Measurements from ENCODE around the gene MAP4K2. TPM values are rescaled to one million over a fixed set of nuclear protein-coding genes. Genes with fewer than 3 reads are reported as not detected.

MAP4K2 gene
- total and polyA plus RNA-seq, 7 experiments from 2014 or later, result 40.7 to 130 (median 76.1) TPM

DNA sequence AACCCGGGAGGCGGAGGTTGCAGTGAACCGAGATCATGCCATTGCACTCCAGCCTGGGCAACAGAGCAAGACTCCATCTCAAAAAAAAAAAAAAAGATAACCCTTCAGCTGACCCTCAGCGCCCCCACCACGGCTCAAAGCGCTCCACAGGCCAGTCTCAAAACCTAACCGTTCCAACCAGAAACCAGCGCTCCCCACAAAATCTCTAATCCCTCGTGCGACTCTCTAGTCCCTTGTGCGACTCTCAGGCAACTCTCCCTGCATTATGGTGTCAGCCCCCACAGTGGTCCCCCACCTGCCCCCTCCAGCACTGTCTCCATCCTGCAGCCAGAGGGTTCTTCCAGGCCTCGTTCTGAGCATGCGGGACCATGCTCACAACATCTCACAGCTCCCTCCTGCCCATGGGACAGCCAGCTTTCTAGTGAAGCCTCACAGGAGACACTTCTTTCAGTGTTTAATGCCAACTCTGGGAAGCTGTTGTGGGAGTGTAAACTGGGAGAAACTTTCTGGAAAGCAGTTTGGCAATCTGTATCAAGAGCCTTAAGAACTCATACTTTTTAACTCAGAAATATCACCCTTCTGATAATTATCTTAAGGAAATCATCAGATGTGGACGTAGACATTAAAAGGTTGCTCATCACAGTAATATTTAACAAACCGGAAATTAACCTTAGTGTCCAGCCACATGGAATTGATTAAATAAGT lies 54.9 kb downstream of the MAP4K2 start:
- POLR2A ChIA-PET, result interaction anchor here (1.9 to 39.7 kb wide), 3 partner anchors 17 to 53 kb away, joined by 7 to 1956 read pairs (median 57); partner anchors contain the start of genes MAP4K2, PYGM and SF1
- H3K36me3 Mint-ChIP-seq, result peaks cover 4 to 21% (median 14%) of the 10 kb centered on the region in 5 donors

DNA sequence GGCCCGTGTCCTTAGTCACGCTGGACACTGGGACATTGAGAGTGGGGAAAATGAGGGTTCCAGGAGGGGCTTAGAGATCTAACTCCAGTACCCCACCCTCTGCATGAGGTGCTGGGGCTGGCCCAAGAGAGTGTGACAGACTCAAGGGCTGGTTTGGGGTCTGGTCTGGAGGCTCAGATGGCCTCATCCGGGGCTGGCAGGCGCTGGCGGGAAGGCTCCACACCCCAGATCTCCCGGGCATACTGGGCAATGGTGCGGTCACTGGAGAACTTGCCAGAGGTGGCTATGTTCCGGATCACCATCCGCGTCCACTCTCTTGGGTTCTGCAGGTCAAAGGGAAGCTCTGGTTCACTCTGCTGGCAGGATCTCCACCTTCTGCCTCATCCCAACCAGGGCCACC lies 56.5 kb downstream of the MAP4K2 start:
- Histone ChIP-seq H3K9me3 (ENCODE audit: control insufficient read depth in 2 of 3, low read length in 3 of 3) (no peaks in the 10 kb centered on the region), H3K27me3 (ENCODE audit: control insufficient read depth in 2 of 2, insufficient read depth in 2 of 2, low read length in 2 of 2) (no peaks in the 10 kb centered on the region), H3K4me1 (ENCODE audit: control insufficient read depth in 2 of 2, insufficient read depth in 2 of 2, low read length in 2 of 2) (peaks cover 9 to 17% of the 10 kb centered on the region in 2 donors), H3K27ac (ENCODE audit: low read depth, low read length) (peak overlapping the region; percentile 97), H3K36me3 (ENCODE audit: control insufficient read depth in 2 of 3, insufficient read depth in 3 of 3, low read length in 3 of 3) (peaks cover 0 to 26% (median 0%) of the 10 kb centered on the region in 3 experiments), H3K4me3 (ENCODE audit: low read length) (peak overlapping the region; percentile 68)
- ATAC-seq (no peak), DNase-seq (no peak)
- H3K4me3 Mint-ChIP-seq, result peak overlapping the region; percentile 23 to 99 (median 76)
- intact Hi-C loops (cut with micrococcal nuclease), result loop anchor here in 1 of 2 donors (5.0 to 10.0 kb wide), 2 partner anchors 368 to 504 kb away; partner anchors contain the start of genes FKBP2, TM7SF2 and ZNHIT2
- H3K27me3 Mint-ChIP-seq, result no peaks in the 10 kb centered on the region
- POLR2A ChIA-PET, result interaction anchor here (0.9 to 39.7 kb wide), 4 partner anchors 19 to 55 kb away, joined by 3 to 1956 read pairs (median 32); partner anchors contain the start of genes MAP4K2, PYGM and SF1
- peaks cover 0 to 5% (median 0%) of the 10 kb centered on the region in 11 donors for H3K9me3 Mint-ChIP-seq
- peak overlapping the region; percentile 76 to 100 (median 94) for H3K27ac Mint-ChIP-seq
- CTCF ChIA-PET, result interaction anchor here (1.0 to 18.4 kb wide), 2 partner anchors 22 to 32 kb away, joined by 4 to 305 read pairs; partner anchors contain the start of gene PYGM
- H3K4me1 Mint-ChIP-seq, result peaks cover 14 to 42% (median 34%) of the 10 kb centered on the region in 7 donors
- peaks cover under 1 to 14% (median 5%) of the 10 kb centered on the region in 5 donors for H3K36me3 Mint-ChIP-seq

More for the DNA sequence above, 54.9 kb downstream of the MAP4K2 start:
- Mint-ChIP-seq H3K27me3 (no peaks in the 10 kb centered on the region), H3K4me3 (peak overlapping the region in 4 of 10 donors; percentile 48 to 75 (median 53)), H3K27ac (peak overlapping the region; percentile 21 to 100 (median 83)), H3K9me3 (peaks cover 0 to 5% (median 0%) of the 10 kb centered on the region in 11 donors), H3K4me1 (peaks cover 9 to 48% (median 42%) of the 10 kb centered on the region in 7 donors)
- Histone ChIP-seq H3K27ac (ENCODE audit: low read depth, low read length) (no peak overlapping the region), H3K4me3 (ENCODE audit: low read length) (no peak overlapping the region), H3K9me3 (ENCODE audit: control insufficient read depth in 2 of 3, low read length in 3 of 3) (no peaks in the 10 kb centered on the region), H3K4me1 (ENCODE audit: control insufficient read depth in 2 of 2, insufficient read depth in 2 of 2, low read length in 2 of 2) (peaks cover 7 to 9% of the 10 kb centered on the region in 2 donors), H3K27me3 (ENCODE audit: control insufficient read depth in 2 of 2, insufficient read depth in 2 of 2, low read length in 2 of 2) (no peaks in the 10 kb centered on the region), H3K36me3 (ENCODE audit: control insufficient read depth in 2 of 3, insufficient read depth in 3 of 3, low read length in 3 of 3) (peaks cover 0 to 32% (median 0%) of the 10 kb centered on the region in 3 experiments)
- DNase-seq (no peak), ATAC-seq (no peak)
- intact Hi-C loops (cut with micrococcal nuclease), result loop anchor here in 1 of 2 donors (5.0 to 10.0 kb wide), 2 partner anchors 367 to 506 kb away; partner anchors contain the start of genes FKBP2, TM7SF2 and ZNHIT2
- CTCF ChIA-PET, result interaction anchor here (18.4 kb wide), 1 partner anchor 20 kb away, joined by 305 read pairs; the partner anchor contains the start of gene PYGM

- H3K27me3 ChIP-seq (ENCODE audit: control insufficient read depth in 2 of 2, insufficient read depth in 2 of 2, low read length in 2 of 2), result no peaks in the 10 kb centered on the region
- peaks cover 0 to 29% (median 4%) of the 10 kb centered on the region in 3 experiments for H3K36me3 ChIP-seq (ENCODE audit: control insufficient read depth in 2 of 3, insufficient read depth in 3 of 3, low read length in 3 of 3)
- H3K27ac ChIP-seq (ENCODE audit: low read depth, low read length), result peak overlapping the region; percentile 97
- ChIA-PET CTCF (interaction anchor here (18.4 kb wide), 1 partner anchor 23 kb away, joined by 305 read pairs; the partner anchor contains the start of gene PYGM), POLR2A (interaction anchor here (0.6 to 39.7 kb wide), 31 partner anchors 9 to 907 kb away, joined by 3 to 1956 read pairs (median 5); partner anchors contain the start of genes CDC42BPG, EHD1, FAU and FKBP2)
- Mint-ChIP-seq H3K27me3 (no peaks in the 10 kb centered on the region), H3K4me1 (peaks cover 17 to 43% (median 36%) of the 10 kb centered on the region in 7 donors), H3K9me3 (peaks cover 0 to 5% (median 0%) of the 10 kb centered on the region in 11 donors), H3K27ac (peak overlapping the region; percentile 94 to 100 (median 99)), H3K36me3 (peaks cover 0 to 12% (median 3%) of the 10 kb centered on the region in 5 donors), H3K4me3 (peak overlapping the region; percentile 85 to 100 (median 96))
- peak overlapping the region; percentile 68 for H3K4me3 ChIP-seq (ENCODE audit: low read length)
- DNase-seq (peak; percentile 64 to 87 (median 84)), ATAC-seq (peak; percentile 51)
- H3K4me1 ChIP-seq (ENCODE audit: control insufficient read depth in 2 of 2, insufficient read depth in 2 of 2, low read length in 2 of 2), result peaks cover 9 to 22% of the 10 kb centered on the region in 2 donors
- H3K9me3 ChIP-seq (ENCODE audit: control insufficient read depth in 2 of 3, low read length in 3 of 3), result no peaks in the 10 kb centered on the region
- intact Hi-C loops (cut with micrococcal nuclease), result loop anchor here (1.0 to 10.0 kb wide), 7 partner anchors 33 to 503 kb away; partner anchors contain the start of genes ZNHIT2 (in 2 of the 2), ATG2A (in 1 of the 2), EHD1 (in 1 of the 2) and FKBP2 (in 1 of the 2)
These were observed 57.3 kb downstream of the MAP4K2 start for GRCh38 chr11:64745521-64746328.

DNA sequence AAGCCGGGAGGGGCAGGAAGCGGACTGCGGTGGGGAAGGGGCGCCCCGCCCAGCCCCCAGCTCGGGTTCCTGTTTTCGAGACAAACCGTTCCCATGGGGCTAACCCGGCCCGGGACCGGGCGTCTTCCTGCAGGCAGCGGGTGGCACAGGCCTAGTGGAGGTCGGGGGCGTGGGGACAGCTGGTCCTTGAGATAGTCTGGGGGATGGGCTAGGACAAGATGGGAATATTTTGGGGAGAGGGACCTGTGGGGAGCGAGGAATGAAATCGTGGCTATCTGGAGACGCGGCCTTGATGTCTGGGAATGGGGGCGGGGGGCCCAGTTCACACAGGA lies 57.9 kb downstream of the MAP4K2 start:
- DNase-seq (peak in 8 of 9 donors; percentile 76 to 98 (median 96)), ATAC-seq (peak; percentile 49)
- H3K4me3 ChIP-seq (ENCODE audit: low read length), result peak overlapping the region; percentile 68
- CTCF ChIA-PET, result interaction anchor here (1.4 to 18.4 kb wide), 4 partner anchors 23 to 427 kb away, joined by 3 to 305 read pairs (median 4); partner anchors contain the start of genes PRDX5, PYGM and TRMT112
- peak overlapping the region; percentile 94 to 100 (median 99) for H3K27ac Mint-ChIP-seq
- H3K4me1 Mint-ChIP-seq, result peaks cover 17 to 43% (median 36%) of the 10 kb centered on the region in 7 donors
- H3K27me3 ChIP-seq (ENCODE audit: control insufficient read depth in 2 of 2, insufficient read depth in 2 of 2, low read length in 2 of 2), result no peaks in the 10 kb centered on the region
- POLR2A ChIA-PET, result interaction anchor here (0.6 to 39.7 kb wide), 32 partner anchors 8 to 906 kb away, joined by 3 to 1956 read pairs (median 6); partner anchors contain the start of genes ARL2, CDC42BPG, EHD1 and FAU
- H3K9me3 ChIP-seq (ENCODE audit: control insufficient read depth in 2 of 3, low read length in 3 of 3), result no peaks in the 10 kb centered on the region
- H3K4me1 ChIP-seq (ENCODE audit: control insufficient read depth in 2 of 2, insufficient read depth in 2 of 2, low read length in 2 of 2), result peaks cover 9 to 16% of the 10 kb centered on the region in 2 donors
- peaks cover 4 to 12% (median 5%) of the 10 kb centered on the region in 5 donors for H3K36me3 Mint-ChIP-seq
- no peaks in the 10 kb centered on the region for H3K27me3 Mint-ChIP-seq
- peaks cover 3 to 35% (median 7%) of the 10 kb centered on the region in 3 experiments for H3K36me3 ChIP-seq (ENCODE audit: control insufficient read depth in 2 of 3, insufficient read depth in 3 of 3, low read length in 3 of 3)
- peaks cover 0 to 5% (median 0%) of the 10 kb centered on the region in 11 donors for H3K9me3 Mint-ChIP-seq
- intact Hi-C loops (cut with micrococcal nuclease), result loop anchor here (1.0 to 10.0 kb wide), 7 partner anchors 33 to 503 kb away; partner anchors contain the start of genes ZNHIT2 (in 2 of the 2), ATG2A (in 1 of the 2), EHD1 (in 1 of the 2) and FKBP2 (in 1 of the 2)
- peak overlapping the region; percentile 97 for H3K27ac ChIP-seq (ENCODE audit: low read depth, low read length)
- H3K4me3 Mint-ChIP-seq, result peak overlapping the region; percentile 85 to 100 (median 96)

DNA sequence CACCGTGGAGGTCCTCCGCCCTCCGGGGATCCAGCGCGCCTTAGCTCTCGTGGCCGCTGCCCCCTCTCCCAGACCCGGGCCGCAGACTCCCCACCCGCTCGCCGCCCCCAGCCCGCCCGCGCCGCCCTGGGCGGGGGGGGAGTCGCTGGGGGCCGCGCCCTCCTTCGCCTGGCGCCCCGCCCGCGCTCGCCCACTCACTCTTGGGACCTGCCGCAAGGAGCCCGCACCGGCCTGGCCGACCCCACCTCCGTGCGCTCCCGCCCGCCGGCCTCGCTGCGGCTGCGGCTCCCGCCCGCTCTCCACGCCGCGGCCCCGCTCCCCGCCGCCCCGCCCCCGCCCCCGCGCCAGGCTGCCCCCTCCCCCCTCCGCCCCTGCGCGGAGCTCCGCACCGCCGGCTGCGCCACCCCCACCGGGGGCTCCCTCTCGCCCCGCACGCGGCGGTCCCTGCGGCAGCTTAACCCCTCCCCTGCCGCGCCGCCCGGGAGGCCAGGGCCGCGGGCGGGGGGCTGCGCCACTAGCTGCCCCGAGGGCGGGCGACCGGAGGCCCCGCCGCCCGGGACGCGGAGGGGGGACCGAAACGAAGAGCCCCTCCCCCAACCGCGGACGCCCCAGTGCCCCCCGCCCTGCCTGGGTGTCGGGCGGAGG lies 58.3 kb downstream of the MAP4K2 start:
- peaks cover 7 to 40% (median 8%) of the 10 kb centered on the region in 3 experiments for H3K36me3 ChIP-seq (ENCODE audit: control insufficient read depth in 2 of 3, insufficient read depth in 3 of 3, low read length in 3 of 3)
- peak overlapping the region; percentile 97 for H3K27ac ChIP-seq (ENCODE audit: low read depth, low read length)
- peak overlapping the region; percentile 98 for H3K4me3 ChIP-seq (ENCODE audit: low read length)
- H3K4me3 Mint-ChIP-seq, result peak overlapping the region; percentile 95 to 100 (median 98)
- peaks cover 4 to 13% (median 7%) of the 10 kb centered on the region in 5 donors for H3K36me3 Mint-ChIP-seq
- CTCF ChIA-PET, result interaction anchor here (0.6 to 18.4 kb wide), 12 partner anchors 8 to 427 kb away, joined by 3 to 305 read pairs (median 4); partner anchors contain the start of genes MAP4K2, PRDX5, PYGM and SF1
- H3K4me1 ChIP-seq (ENCODE audit: control insufficient read depth in 2 of 2, insufficient read depth in 2 of 2, low read length in 2 of 2), result peaks cover 9 to 16% of the 10 kb centered on the region in 2 donors
- peaks cover 18 to 42% (median 35%) of the 10 kb centered on the region in 7 donors for H3K4me1 Mint-ChIP-seq
- intact Hi-C loops (cut with micrococcal nuclease), result loop anchor here (1.0 to 10.0 kb wide), 8 partner anchors 34 to 502 kb away; partner anchors contain the start of genes ZNHIT2 (in 2 of the 2), ARL2 (in 1 of the 2), ATG2A (in 1 of the 2) and EHD1 (in 1 of the 2)
- no peaks in the 10 kb centered on the region for H3K27me3 Mint-ChIP-seq
- DNase-seq, result peak in 3 of 9 donors; percentile 49 to 69 (median 61)
- H3K9me3 ChIP-seq (ENCODE audit: control insufficient read depth in 2 of 3, low read length in 3 of 3), result no peaks in the 10 kb centered on the region
- H3K27me3 ChIP-seq (ENCODE audit: control insufficient read depth in 2 of 2, insufficient read depth in 2 of 2, low read length in 2 of 2), result no peaks in the 10 kb centered on the region
- H3K27ac Mint-ChIP-seq, result peak overlapping the region; percentile 94 to 100 (median 99)
- peaks cover 0 to 5% (median 0%) of the 10 kb centered on the region in 11 donors for H3K9me3 Mint-ChIP-seq
- POLR2A ChIA-PET, result interaction anchor here (0.6 to 39.7 kb wide), 43 partner anchors 8 to 1903 kb away, joined by 3 to 1956 read pairs (median 5); partner anchors contain the start of genes ARL2, ATG2A, CDC42BPG and EHD1
- ATAC-seq, result peak; percentile 2

Data from naive thymus-derived CD4-positive, alpha-beta T cell (primary cell).